WTC11 (cell line): ENCODE results near the gene RREB1. TPM values are rescaled to one million over a fixed set of nuclear protein-coding genes. Genes with fewer than 3 reads are reported as not detected.

Experiments used
- ATAC-seq: fragments of 200-7000 bp; cut with Tn5 transposase; 2 replicates; pipeline ENCODE4 v1.10.0; 2021; ENCODE audit warnings: mild to moderate bottlenecking, moderate library complexity
- CTCF ChIA-PET: fragments of 300-600 bp; sonication (Branson Sonifier 250); formaldehyde crosslinking; loops from one replicate; lab custom pipeline; 2021; ENCODE audit warnings: antibody characterized with exemption; lab: Charles Lee
- POLR2A ChIA-PET: fragments of 350-600 bp; sonication (Branson Sonifier 250); formaldehyde crosslinking; loops from one replicate; lab custom pipeline; 2021; ENCODE audit warnings: antibody characterized with exemption; lab: Charles Lee
- DNase-seq: peaks from one replicate; pipeline ENCODE4 v3.0.0; 2021; ENCODE audit warnings: low spot score
- H3K27ac Mint-ChIP-seq: 2 replicates; pipeline ENCODE4 v1.8.0; 2021; ENCODE audit warnings: mixed read lengths
- H3K27me3 Mint-ChIP-seq: 2 replicates; pipeline ENCODE4 v1.8.0; 2021; ENCODE audit warnings: low read depth, mild to moderate bottlenecking, moderate library complexity, mixed read lengths
- H3K36me3 Mint-ChIP-seq: 2 replicates; pipeline ENCODE4 v1.8.0; 2021; ENCODE audit warnings: mixed read lengths
- H3K4me1 Mint-ChIP-seq: 2 replicates; pipeline ENCODE4 v1.8.0; 2022; ENCODE audit warnings: mixed read lengths
- H3K4me3 Mint-ChIP-seq: 2 replicates; pipeline ENCODE4 v1.8.0; 2021; ENCODE audit warnings: mild to moderate bottlenecking, moderate library complexity, mixed read lengths
- H3K9me3 Mint-ChIP-seq: 2 replicates; pipeline ENCODE4 v1.8.0; 2021; ENCODE audit warnings: mixed read lengths
- ATF3 ChIP-seq: sonication (generic); formaldehyde crosslinking; conservative IDR thresholded peaks from 2 replicates; pipeline ENCODE4 v1.8.1; 2022; ENCODE audit warnings: mild to moderate bottlenecking, missing genetic modification reagents
- CBFB ChIP-seq: sonication (generic); formaldehyde crosslinking; IDR thresholded peaks from 2 replicates; pipeline ENCODE4 v1.8.1; 2022; ENCODE audit warnings: mild to moderate bottlenecking, low read depth, missing genetic modification reagents
- ELF4 ChIP-seq: sonication (generic); formaldehyde crosslinking; IDR thresholded peaks from 2 replicates; pipeline ENCODE4 v1.8.1; 2022; ENCODE audit warnings: low read depth, mild to moderate bottlenecking, moderate library complexity, missing genetic modification reagents
- ETV6 ChIP-seq: sonication (generic); formaldehyde crosslinking; IDR thresholded peaks from 2 replicates; pipeline ENCODE4 v1.8.1; 2022; ENCODE audit warnings: mild to moderate bottlenecking, missing genetic modification reagents
- FOXP1 ChIP-seq: sonication (generic); formaldehyde crosslinking; IDR thresholded peaks from 2 replicates; pipeline ENCODE4 v1.8.0; 2022; ENCODE audit warnings: missing genetic modification reagents, mild to moderate bottlenecking, moderate library complexity, borderline replicate concordance
- FOXP4 ChIP-seq: sonication (generic); formaldehyde crosslinking; IDR thresholded peaks from 2 replicates; pipeline ENCODE4 v1.8.0; 2022; ENCODE audit warnings: mild to moderate bottlenecking, missing genetic modification reagents
- HMGA2 ChIP-seq: fragments of 250-450 bp; sonication (Bioruptor Pico); IDR thresholded peaks from 2 replicates; pipeline ENCODE4 v1.4.0; 2021; ENCODE audit warnings: mild to moderate bottlenecking, moderate library complexity
- NFYB ChIP-seq: sonication (generic); formaldehyde crosslinking; conservative IDR thresholded peaks from 2 replicates; pipeline ENCODE4 v1.8.0; 2022; ENCODE audit warnings: low read depth, missing genetic modification reagents
- NR1H2 ChIP-seq: sonication (generic); formaldehyde crosslinking; IDR thresholded peaks from 2 replicates; pipeline ENCODE4 v1.9.0; 2021; ENCODE audit warnings: mild to moderate bottlenecking, moderate library complexity, missing genetic modification reagents
- NR2C2 ChIP-seq: sonication (generic); formaldehyde crosslinking; IDR thresholded peaks from 2 replicates; pipeline ENCODE4 v1.8.0; 2022; ENCODE audit warnings: mild to moderate bottlenecking, missing genetic modification reagents
- PRRX2 ChIP-seq: fragments of 250-450 bp; sonication (Bioruptor Pico); IDR thresholded peaks from 2 replicates; pipeline ENCODE4 v1.8.0; 2021; ENCODE audit warnings: mild to moderate bottlenecking
- SOX15 ChIP-seq: fragments of 250-450 bp; sonication (Bioruptor Pico); IDR thresholded peaks from 2 replicates; pipeline ENCODE4 v1.9.0; 2021; ENCODE audit warnings: mild to moderate bottlenecking
- SP1 ChIP-seq: sonication (generic); formaldehyde crosslinking; conservative IDR thresholded peaks from 2 replicates; pipeline ENCODE4 v1.8.1; 2022; ENCODE audit warnings: missing genetic modification reagents
- STAT6 ChIP-seq: sonication (generic); formaldehyde crosslinking; conservative IDR thresholded peaks from 2 replicates; pipeline ENCODE4 v1.8.1; 2023; ENCODE audit warnings: mild to moderate bottlenecking, low read depth, missing genetic modification reagents, moderate library complexity
- TCF7 ChIP-seq: sonication (generic); formaldehyde crosslinking; IDR thresholded peaks from 2 replicates; pipeline ENCODE4 v1.8.0; 2022; ENCODE audit warnings: mild to moderate bottlenecking, low read depth, missing genetic modification reagents, moderate library complexity
- TEAD1 ChIP-seq: sonication (generic); formaldehyde crosslinking; IDR thresholded peaks from 2 replicates; pipeline ENCODE4 v1.8.0; 2022; ENCODE audit warnings: mild to moderate bottlenecking, missing genetic modification reagents
- ZNF121 ChIP-seq: sonication (generic); formaldehyde crosslinking; IDR thresholded peaks from 2 replicates; pipeline ENCODE4 v1.8.0; 2023; ENCODE audit warnings: missing genetic modification reagents
- ZNF396 ChIP-seq: fragments of 250-450 bp; sonication (Bioruptor Pico); IDR thresholded peaks from 2 replicates; pipeline ENCODE4 v1.8.0; 2021; ENCODE audit warnings: mild to moderate bottlenecking, moderate library complexity, borderline replicate concordance
- ZNF423 ChIP-seq: fragments of 250-450 bp; sonication (Bioruptor Pico); IDR thresholded peaks from 2 replicates; pipeline ENCODE4 v2.1.2; 2022; ENCODE audit warnings: mild to moderate bottlenecking, moderate library complexity
- total RNA-seq: library from RNA; stranded (reverse); gene quantifications from 3 replicates; pipeline ENCODE4 v1.2.3, GENCODE V29; 2021
- TF ChIP-seq, protein P1 (sequence below): sonication (generic); formaldehyde crosslinking; IDR thresholded peaks from 2 replicates; pipeline ENCODE4 v1.8.1; 2023; ENCODE audit warnings: mild to moderate bottlenecking, missing genetic modification reagents, moderate library complexity
- TF ChIP-seq, protein P2 (sequence below): sonication (generic); formaldehyde crosslinking; IDR thresholded peaks from 2 replicates; pipeline ENCODE4 v1.8.0; 2022; ENCODE audit warnings: mild to moderate bottlenecking, missing genetic modification reagents

Gene RREB1
- total RNA-seq, 1 experiment from 2014 or later = 38.5 TPM

GRCh38 chr6:7261032-7261841 is 153.5 kb downstream of the RREB1 start:
- Mint-ChIP-seq H3K4me3 (peak overlapping the region; percentile 86), H3K36me3 (peaks cover 7% of the 10 kb centered on the region), H3K9me3 (peaks cover 6% of the 10 kb centered on the region), H3K27me3 (no peaks in the 10 kb centered on the region; the same call in 1 of the 2 replicates), H3K27ac (peak overlapping the region; percentile 95), H3K4me1 (peaks cover 27% of the 10 kb centered on the region)
- peak; percentile 96 for ATAC-seq
- peak; percentile 91 for DNase-seq
- ChIA-PET CTCF (interaction anchor here (0.6 to 4.8 kb wide), 8 partner anchors 14 to 567 kb away, joined by 3 to 39 read pairs (median 4); no protein-coding TSS in a partner anchor), POLR2A (interaction anchor here (0.6 to 1.2 kb wide), 5 partner anchors 8 to 574 kb away, joined by 3 to 5 read pairs (median 4); no protein-coding TSS in a partner anchor)
- TF ChIP-seq PRRX2 (0 out of 2 replicates have a peak, but pooled peaks have one; percentile 52), NFYB (0 out of 2 replicates have a peak, but pooled peaks have one; percentile 33), STAT6 (CRISPR knock-in tag) (no peak), ETV6 (0 out of 2 replicates have a peak, but pooled peaks have one; percentile 25), CBFB (CRISPR knock-in tag) (0 out of 2 replicates have a peak, but pooled peaks have one; percentile 33), FOXP1 (CRISPR knock-in tag) (peak; percentile 53; the same call in 1 of the 2 replicates), TEAD1 (CRISPR knock-in tag) (peak; percentile 59; the same call in 1 of the 2 replicates), ZNF121 (CRISPR knock-in tag) (0 out of 2 replicates have a peak, but pooled peaks have one; percentile 17), NR2C2 (no peak)
- TF ChIP-seq, protein P1, sequence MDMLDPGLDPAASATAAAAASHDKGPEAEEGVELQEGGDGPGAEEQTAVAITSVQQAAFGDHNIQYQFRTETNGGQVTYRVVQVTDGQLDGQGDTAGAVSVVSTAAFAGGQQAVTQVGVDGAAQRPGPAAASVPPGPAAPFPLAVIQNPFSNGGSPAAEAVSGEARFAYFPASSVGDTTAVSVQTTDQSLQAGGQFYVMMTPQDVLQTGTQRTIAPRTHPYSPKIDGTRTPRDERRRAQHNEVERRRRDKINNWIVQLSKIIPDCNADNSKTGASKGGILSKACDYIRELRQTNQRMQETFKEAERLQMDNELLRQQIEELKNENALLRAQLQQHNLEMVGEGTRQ (CRISPR knock-in tag) = peak; percentile 46; the same call in 1 of the 2 replicates

- H3K4me1 Mint-ChIP-seq = peaks cover 27% of the 10 kb centered on the region
- peak overlapping the region; percentile 86 for H3K4me3 Mint-ChIP-seq
- TF ChIP-seq NR2C2 (no peak), ZNF423 (CRISPR knock-in tag) (no peak), SP1 (CRISPR knock-in tag) (peak; percentile 88), ZNF396 (CRISPR knock-in tag) (no peak), ATF3 (CRISPR knock-in tag) (no peak), TCF7 (no peak), ELF4 (CRISPR knock-in tag) (no peak), FOXP4 (CRISPR knock-in tag) (no peak), ZNF121 (CRISPR knock-in tag) (no peak), NR1H2 (no peak), SOX15 (no peak), NFYB (no peak), HMGA2 (CRISPR knock-in tag) (no peak)
- TF ChIP-seq, protein P2, sequence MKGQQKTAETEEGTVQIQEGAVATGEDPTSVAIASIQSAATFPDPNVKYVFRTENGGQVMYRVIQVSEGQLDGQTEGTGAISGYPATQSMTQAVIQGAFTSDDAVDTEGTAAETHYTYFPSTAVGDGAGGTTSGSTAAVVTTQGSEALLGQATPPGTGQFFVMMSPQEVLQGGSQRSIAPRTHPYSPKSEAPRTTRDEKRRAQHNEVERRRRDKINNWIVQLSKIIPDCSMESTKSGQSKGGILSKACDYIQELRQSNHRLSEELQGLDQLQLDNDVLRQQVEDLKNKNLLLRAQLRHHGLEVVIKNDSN (CRISPR knock-in tag) = peak; percentile 63; the same call in 1 of the 2 replicates
- TF ChIP-seq, protein P1 (CRISPR knock-in tag) = peak; percentile 65
- DNase-seq (peak; percentile 86), ATAC-seq (peak; percentile 55)
- H3K27ac Mint-ChIP-seq = peak overlapping the region; percentile 95
- H3K36me3 Mint-ChIP-seq = no peaks in the 10 kb centered on the region
- H3K27me3 Mint-ChIP-seq = no peaks in the 10 kb centered on the region; the same call in 1 of the 2 replicates
- POLR2A ChIA-PET = interaction anchor here (0.6 to 1.2 kb wide), 4 partner anchors 16 to 596 kb away, joined by 3 to 4 read pairs (median 4); no protein-coding TSS in a partner anchor
- CTCF ChIA-PET = interaction anchor here (0.6 to 4.8 kb wide), 6 partner anchors 14 to 567 kb away, joined by 3 to 39 read pairs (median 6); no protein-coding TSS in a partner anchor
- H3K9me3 Mint-ChIP-seq = 0 out of 2 replicates have a peak, but pooled peaks cover under 1% of the 10 kb centered on the region
Observed at GRCh38 chr6:7261852-7262461, 154.2 kb downstream of the RREB1 start.
